ENCODE results near the gene AUTS2.

DNA sequence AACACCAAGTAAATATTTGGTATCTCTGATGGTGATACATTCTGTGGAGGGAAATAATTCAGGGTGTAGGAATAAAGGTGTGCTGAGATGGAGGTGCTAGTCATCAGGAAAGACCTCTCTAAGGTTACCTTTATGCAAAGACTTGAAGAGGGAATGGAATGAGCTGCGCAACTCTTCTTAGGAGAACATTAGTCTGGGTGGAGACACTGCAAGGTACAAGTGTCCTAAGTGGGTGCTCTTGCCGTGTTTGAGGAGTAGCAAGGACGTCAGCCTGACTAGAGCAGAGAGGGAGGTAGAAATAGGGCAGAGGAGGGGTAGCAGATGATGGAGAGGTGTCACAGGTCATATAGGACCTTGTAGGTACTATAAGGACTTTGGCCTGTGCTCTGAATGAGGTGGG, 148.1 kb downstream of the AUTS2 start:
- TF ChIP-seq, protein P1, sequence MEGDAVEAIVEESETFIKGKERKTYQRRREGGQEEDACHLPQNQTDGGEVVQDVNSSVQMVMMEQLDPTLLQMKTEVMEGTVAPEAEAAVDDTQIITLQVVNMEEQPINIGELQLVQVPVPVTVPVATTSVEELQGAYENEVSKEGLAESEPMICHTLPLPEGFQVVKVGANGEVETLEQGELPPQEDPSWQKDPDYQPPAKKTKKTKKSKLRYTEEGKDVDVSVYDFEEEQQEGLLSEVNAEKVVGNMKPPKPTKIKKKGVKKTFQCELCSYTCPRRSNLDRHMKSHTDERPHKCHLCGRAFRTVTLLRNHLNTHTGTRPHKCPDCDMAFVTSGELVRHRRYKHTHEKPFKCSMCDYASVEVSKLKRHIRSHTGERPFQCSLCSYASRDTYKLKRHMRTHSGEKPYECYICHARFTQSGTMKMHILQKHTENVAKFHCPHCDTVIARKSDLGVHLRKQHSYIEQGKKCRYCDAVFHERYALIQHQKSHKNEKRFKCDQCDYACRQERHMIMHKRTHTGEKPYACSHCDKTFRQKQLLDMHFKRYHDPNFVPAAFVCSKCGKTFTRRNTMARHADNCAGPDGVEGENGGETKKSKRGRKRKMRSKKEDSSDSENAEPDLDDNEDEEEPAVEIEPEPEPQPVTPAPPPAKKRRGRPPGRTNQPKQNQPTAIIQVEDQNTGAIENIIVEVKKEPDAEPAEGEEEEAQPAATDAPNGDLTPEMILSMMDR (IDR thresholded peaks at IDR 0.05) = no peak
- TF ChIP-seq POLR2AphosphoS5 (IDR thresholded peaks at IDR 0.05; ENCODE audit: insufficient read depth in 1 of 2, low read depth in 1 of 2) (no peak), POLR2A (IDR thresholded peaks at IDR 0.05) (no peak)

All from vagina (tissue), 2 donors.